HG03378 (cell line): ENCODE data around the gene ELP4.
A peak's percentile ranks its signal among the peaks of the same experiment; 100 is the strongest.
"Not testable (repeated sequence)": the region's sequence is repeated elsewhere in the genome, so short reads cannot be mapped to it uniquely, and the experiment has no call there.

Experiments used
- ATAC-seq: cut with Tn5 transposase; IDR thresholded peaks from one replicate; pipeline ENCODE4 v1.9.1; 2021; ENCODE audit warnings: mild to moderate bottlenecking, moderate library complexity; ENCODE audit not compliant: unreplicated experiment

ELP4 gene

GRCh38 chr11:31509429-31510345, at the start of gene ELP4, which contains the start of gene IMMP1L:
Gene ELP4 (plus strand): TSS chr11:31509767. CDS start chr11:31509785, 18 bp downstream.
Gene IMMP1L (minus strand): TSS chr11:31509622. CDS start chr11:31463276, 46,346 bp downstream.
- ATAC-seq: peak; percentile 100

GRCh38 chr11:31464436-31464835, 45.1 kb upstream of the ELP4 start:
- ATAC-seq: no peak

- ATAC-seq: no peak
Observed at GRCh38 chr11:31474083-31474482, 35.5 kb upstream of the ELP4 start.

GRCh38 chr11:31477528-31478222, 31.9 kb upstream of the ELP4 start:
- ATAC-seq: no peak

- no peak for ATAC-seq
Observed at GRCh38 chr11:31478223-31478590, 31.4 kb upstream of the ELP4 start.

- ATAC-seq: no peak
Observed at GRCh38 chr11:31479066-31479465, 30.5 kb upstream of the ELP4 start.

GRCh38 chr11:31480930-31481329, 28.6 kb upstream of the ELP4 start:
- no peak for ATAC-seq

GRCh38 chr11:31484497-31484896, 25.1 kb upstream of the ELP4 start:
- no peak for ATAC-seq

- no peak for ATAC-seq
Observed at GRCh38 chr11:31487848-31488247, 21.7 kb upstream of the ELP4 start.

GRCh38 chr11:31492320-31492913, 17.1 kb upstream of the ELP4 start:
- no peak for ATAC-seq

GRCh38 chr11:31493235-31493634, 16.3 kb upstream of the ELP4 start:
- no peak for ATAC-seq

- ATAC-seq: not testable (repeated sequence)
Observed at GRCh38 chr11:31493762-31494161, 15.8 kb upstream of the ELP4 start.

GRCh38 chr11:31499576-31500178, 9.9 kb upstream of the ELP4 start:
- ATAC-seq: no peak

GRCh38 chr11:31500560-31500959, 9.0 kb upstream of the ELP4 start:
- ATAC-seq: no peak

GRCh38 chr11:31509051-31509428, 527 bp upstream of the ELP4 start:
- peak; percentile 1 for ATAC-seq

GRCh38 chr11:31512117-31512516, 2.5 kb downstream of the ELP4 start:
- no peak for ATAC-seq

- no peak for ATAC-seq
Observed at GRCh38 chr11:31521497-31522150, 12.1 kb downstream of the ELP4 start.

GRCh38 chr11:31529189-31529588, 19.6 kb downstream of the ELP4 start:
- no peak for ATAC-seq

- peak; percentile 62 for ATAC-seq
Observed at GRCh38 chr11:31529701-31530100, 20.1 kb downstream of the ELP4 start.

GRCh38 chr11:31531293-31531692, 21.7 kb downstream of the ELP4 start:
- ATAC-seq: no peak

GRCh38 chr11:31535479-31535878, 25.9 kb downstream of the ELP4 start:
- ATAC-seq: no peak
